GM12872 (cell line): Measurements from ENCODE around the gene BABAM2.

ENCODE experiments used
- TF ChIP-seq, protein P1 (sequence below): IDR thresholded peaks from 3 replicates; pipeline ENCODE4 v1.5.1; 2011; ENCODE audit warnings: low read depth, mild to moderate bottlenecking, low read length, moderate library complexity; ENCODE audit not compliant: insufficient read depth

BABAM2 gene

DNA sequence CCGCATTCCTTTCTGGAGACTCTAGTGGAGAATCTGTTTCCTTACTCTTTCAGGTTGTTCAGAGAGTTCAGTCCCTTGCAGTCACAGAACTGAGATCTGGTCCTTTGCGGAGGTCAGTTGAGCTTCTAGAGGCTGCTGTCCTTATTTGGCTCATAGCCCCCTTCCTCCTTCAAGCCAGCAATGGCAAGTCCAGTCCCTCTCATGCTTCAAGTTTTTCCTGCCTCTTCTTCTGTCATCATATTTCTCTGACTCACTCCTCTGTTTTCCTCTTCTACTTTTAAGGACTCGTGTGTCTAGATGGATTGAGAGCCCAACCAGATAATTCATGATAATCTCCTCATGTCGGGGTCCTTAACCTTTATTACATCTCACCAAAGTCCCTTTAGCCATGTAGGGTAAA lies 328.6 kb downstream of the BABAM2 start:
- TF ChIP-seq, protein P1, sequence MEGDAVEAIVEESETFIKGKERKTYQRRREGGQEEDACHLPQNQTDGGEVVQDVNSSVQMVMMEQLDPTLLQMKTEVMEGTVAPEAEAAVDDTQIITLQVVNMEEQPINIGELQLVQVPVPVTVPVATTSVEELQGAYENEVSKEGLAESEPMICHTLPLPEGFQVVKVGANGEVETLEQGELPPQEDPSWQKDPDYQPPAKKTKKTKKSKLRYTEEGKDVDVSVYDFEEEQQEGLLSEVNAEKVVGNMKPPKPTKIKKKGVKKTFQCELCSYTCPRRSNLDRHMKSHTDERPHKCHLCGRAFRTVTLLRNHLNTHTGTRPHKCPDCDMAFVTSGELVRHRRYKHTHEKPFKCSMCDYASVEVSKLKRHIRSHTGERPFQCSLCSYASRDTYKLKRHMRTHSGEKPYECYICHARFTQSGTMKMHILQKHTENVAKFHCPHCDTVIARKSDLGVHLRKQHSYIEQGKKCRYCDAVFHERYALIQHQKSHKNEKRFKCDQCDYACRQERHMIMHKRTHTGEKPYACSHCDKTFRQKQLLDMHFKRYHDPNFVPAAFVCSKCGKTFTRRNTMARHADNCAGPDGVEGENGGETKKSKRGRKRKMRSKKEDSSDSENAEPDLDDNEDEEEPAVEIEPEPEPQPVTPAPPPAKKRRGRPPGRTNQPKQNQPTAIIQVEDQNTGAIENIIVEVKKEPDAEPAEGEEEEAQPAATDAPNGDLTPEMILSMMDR = no peak

DNA sequence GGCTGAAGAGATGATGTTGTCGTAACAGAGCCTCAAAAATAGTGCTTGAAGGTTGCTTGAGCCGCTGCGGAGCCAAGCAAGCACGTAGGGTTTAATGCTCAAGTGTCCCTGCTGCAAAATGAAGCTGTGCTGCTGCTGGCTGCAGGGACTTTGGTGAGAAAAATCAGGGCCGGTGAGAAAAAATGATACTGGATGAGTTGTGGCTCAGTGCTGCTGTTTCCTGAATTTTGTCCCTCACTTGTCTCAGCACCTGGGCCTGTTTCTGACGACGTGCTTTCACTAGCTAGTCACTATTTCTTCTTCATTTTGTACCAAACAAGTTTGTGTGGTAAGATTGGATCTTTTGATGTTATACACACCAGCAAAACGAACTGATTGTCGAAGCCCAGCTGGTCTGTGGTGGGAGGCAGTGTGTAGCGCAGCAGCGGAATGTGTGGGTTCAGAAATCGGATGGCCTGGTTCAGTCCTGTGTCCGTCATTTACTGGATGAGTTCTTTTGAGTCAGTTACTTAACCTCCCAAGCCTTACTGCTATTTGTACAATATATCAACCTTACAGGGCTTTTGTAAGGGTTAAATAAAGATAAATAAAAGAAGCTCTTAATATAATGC lies 329.3 kb downstream of the BABAM2 start:
- TF ChIP-seq, protein P1 = no peak

DNA sequence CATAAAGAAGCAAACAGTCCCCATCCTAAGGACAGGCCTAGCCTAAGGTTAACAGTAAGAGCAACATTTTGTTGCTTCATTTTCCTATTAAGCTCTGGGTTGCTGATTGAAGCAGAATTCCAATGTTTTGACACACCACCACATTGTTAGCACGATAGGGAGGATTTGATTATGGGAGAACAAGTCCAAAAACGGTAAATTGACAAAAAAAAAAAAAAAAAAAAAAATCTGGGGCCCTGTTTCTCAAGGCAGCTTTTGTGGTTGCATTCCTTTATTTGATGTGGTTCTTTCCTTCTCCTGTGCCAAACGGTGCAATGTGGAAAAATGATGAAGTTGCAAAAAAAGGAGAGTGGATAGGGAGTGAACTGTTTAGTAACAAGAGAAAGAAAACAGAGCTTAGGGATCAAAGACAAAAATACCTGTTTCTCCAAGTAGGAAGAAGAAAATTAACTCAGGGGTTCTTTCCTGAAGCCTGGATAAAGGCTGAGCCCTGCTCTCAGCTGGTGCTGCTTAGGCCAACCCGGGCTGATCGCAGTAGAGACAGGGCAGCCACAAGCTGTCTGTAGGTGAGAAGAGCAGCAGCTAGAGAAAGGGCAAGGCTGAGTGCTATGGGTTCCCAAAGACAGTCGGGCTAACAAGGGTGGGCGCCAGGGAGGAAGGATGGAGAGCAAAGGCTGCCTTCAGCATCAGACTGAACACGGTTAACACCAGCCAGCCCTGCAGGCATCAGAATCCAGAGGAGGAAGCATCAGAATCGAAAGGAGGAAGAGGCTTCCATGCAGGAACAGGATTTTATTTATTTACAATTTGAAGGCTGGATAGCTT lies 334.3 kb downstream of the BABAM2 start:
- TF ChIP-seq, protein P1 = no peak

DNA sequence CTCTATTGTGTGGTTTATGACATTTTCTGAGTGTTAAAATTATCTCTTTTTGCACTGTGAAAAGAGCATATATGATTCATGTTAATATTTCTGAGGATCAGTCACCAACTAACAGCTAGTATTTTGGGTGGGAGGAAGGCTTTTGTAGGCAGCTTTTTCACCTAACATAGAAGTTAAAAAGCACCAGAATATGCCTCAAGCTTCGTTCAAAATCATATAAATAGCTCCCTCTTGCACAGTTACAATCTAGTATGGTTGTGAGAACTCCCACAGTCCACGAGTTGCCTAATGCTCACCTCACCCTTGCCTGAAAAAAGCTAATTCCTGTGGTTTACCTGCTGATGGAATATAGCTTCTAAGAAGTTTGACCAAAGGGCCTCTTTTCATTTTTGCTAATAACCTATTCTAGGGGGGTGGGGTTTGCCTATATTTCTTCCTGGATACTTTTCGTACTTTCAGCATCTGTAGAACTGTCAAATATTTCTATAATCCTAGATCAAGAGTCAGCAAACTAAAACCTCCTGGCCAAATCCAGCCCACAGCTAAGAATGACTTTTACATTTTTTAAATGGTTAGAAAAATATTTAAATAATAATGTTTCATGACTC lies 335.0 kb downstream of the BABAM2 start:
- TF ChIP-seq, protein P1 = no peak

DNA sequence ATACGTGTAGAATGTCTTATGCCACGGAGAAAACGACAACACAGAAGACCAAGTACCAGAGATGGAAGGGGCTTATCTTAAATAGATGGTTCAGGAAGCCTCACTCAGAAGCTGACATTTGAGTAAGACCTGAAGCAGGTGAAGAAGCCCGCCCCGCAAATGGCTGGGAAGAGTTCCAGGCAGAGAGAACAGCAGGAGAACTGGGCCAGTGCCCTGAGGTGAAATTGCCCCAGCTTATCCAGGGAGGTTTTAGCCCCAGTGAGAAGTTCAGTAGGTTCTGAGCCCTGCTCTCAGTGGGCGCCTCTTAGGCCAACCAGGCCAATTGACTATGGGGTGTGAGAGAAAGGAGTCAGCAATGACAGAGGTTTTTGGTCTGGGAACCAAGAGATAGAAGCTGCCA lies 336.0 kb downstream of the BABAM2 start:
- TF ChIP-seq, protein P1 = no peak

DNA sequence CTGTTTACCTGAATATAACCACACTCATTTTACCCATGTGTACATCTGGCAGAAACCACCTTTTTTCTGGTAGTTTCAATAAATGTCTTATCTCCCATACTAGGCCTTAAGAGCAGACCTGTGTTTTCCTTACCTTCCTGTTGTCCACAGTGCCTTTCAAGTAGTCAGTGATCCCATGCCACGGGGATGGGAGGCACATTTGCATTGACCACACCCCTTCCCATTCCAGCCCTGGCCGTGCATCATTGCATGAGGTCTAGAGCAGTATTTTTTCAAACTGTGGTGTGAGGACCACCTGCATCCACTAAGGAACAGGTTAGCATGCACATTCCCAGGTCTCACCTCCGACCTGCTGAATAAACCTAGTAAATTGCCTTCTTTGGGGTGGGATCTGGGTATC lies 337.0 kb downstream of the BABAM2 start:
- TF ChIP-seq, protein P1 = no peak

DNA sequence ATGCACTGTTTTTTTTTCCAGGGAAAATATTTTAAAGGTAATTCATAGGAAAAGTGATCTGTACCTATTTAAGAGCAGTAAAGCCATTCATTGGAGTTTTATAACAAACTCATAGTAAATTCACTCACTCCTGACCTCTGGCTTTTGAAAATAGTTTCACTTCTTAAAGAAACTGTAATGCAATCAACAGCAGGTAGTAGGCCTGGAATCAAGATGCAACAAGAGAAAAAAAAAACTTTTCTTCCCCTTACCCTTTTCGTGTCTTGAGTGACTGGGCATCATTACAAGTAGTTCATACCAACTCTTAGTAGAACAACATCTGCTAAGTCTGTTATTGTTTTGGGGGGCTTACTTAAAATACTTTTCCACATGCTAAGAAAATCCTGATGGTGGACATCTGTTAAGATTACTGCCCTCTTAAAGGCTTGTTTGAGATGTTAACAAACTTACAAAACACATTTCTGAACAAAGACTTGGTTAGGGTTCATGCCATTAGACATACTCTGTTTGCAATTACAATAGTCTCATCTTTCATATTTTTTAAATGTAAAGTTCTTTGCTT lies 338.0 kb downstream of the BABAM2 start:
- TF ChIP-seq, protein P1 = no peak
